Activated CD8-positive, alpha-beta memory T cell treated with anti-CD3 and anti-CD28 coated beads, Interleukin-2, amount 50 U/mL, for 24 hours (primary cell): ENCODE measurements around the gene FMN1.

ENCODE experiments used
- DNase-seq: peaks from one replicate; pipeline ENCODE4 v3.0.0-alpha.2; 2020; ENCODE audit errors: extremely low read depth

The FMN1 gene

DNA sequence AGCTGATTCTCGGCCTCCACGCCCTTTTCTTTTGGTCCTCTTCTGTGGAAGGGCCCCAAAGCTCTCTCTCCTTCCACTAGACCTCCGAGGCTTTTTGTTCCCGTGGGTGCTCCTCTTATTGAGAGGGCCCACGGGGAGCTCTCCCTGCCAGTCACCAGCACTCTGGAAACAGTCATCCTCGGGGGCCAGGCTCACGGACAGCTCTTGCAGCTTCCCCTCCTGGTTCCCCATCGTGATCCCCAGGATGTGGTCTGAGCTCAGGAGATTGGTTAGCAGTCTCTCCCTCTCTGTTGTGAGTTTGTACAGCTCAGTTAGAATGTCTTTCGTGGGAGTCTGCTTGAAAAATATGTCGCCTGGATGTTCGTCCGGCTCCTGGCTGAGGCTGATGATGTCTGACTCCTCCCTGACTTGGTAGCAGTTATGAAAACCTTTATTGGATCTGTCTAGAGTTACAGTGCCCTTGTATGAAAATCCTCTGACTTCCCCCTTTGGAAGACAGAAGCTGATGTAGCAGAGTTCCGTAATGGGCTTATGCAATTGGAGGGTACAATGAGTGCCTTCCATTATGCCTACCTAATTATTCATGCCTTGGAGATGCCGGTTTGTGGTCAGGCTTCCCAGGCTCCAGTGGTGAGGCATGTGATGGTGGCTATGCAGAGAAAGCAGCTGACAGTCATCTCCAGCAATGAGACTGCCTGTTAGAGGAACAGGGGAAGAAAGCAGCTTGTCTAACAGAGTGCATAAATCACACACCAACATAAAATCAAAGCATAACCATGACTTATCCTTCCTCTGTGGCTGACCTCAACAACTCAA lies 40.0 kb downstream of the FMN1 start:
- no peak for DNase-seq

- DNase-seq, result no peak
Observed at GRCh38 chr15:33153548-33153947, 41.0 kb downstream of the FMN1 start.

DNA sequence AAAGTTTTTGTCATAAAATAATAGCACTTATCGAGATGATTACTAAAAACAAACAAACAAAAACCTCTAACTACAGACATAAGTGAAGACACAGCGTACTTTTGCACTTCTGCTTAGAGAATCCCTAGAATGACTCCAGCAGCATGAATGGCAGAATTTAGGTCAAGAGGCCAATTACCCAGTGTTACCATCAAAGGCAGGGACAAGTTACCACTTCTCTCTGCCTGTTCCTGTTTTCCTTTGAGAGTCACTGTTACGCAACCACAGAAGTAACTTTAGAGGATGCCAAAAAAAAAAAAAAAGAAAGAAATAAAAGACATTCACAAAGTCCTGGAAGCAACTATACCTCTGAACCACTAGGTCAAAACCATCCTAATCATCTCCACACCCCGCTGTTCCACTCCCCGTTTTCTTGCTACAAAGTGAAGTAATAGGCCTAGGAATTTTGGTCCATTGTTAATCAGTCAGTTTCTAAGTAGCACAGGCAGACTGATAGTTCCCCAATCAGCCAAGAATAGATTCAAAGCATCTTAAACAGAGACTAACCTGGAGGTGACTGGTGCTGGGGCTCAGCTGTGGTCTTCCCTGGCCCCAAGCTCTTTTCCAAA lies 41.9 kb downstream of the FMN1 start:
- no peak for DNase-seq

- no peak for DNase-seq
Observed at GRCh38 chr15:33150971-33151370, 43.5 kb downstream of the FMN1 start.

DNA sequence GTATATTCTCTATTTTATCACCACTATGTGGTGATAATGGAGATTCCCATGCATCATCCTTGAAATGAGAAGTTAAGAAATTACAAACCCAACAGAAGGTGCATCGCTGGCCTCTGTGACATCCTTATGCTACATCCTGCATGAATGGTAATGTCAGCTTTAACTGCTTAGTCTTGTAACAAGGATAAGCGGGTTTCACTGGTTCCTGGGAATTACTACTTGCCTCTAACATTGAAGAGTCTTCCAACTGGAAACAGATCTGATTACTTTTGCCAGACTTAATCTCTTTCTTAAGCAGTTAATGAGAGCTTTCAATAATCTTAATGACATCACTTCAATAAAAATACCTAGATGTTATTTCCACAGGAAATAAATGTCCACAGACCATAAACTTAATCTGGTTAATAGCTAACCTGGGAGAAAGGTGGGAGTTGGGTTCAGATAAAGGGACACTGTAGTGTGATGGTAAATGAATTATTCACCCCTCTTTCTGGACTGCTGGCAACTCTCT lies 44.0 kb downstream of the FMN1 start:
- DNase-seq, result no peak

DNA sequence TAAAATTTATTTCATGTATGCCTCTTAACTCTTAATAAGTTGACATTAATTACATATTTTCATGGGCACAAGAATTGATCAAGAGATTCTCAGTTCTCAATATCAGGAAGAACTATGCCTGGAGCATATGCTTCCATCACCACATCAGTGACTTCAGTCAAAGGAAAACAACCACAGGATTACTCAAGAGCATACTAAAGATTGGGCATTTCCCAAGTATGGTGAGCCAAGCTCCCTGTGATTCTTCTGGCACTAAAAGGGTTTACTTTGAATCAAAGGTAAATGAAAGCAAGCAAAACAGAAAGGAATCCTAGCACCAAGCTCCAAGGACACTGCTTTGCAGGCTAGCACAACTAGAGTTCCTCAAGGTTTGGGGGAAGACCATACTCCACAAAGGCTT lies 44.6 kb downstream of the FMN1 start:
- DNase-seq, result no peak

DNA sequence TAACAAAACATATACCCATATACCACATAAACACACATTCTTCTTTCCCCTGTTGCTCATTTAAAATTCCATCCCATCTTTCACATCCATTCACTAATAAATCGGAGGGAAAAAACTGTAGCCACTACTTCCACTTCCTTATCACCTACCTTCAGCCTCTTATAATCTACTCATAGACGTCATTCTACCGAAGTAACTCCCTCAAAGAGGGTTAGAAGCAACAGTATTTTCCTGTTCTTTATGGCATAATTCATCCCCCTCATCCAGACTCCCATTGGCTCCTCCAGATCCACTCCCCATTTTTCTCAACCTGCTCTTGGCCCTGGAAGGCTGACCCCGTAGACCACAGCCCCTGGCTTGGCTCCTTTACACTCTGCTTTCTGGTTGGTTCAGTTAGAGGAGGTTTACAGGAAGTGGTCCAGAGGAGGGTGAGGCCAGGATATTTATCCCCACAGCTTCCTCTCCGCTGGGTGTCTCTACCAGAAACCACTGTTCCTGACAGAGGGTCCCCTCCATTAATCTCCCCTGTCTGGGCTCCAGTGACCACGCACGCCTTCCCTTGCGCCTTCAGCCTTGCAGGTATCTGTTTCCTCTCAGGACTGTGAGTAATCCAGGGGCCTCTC lies 46.3 kb downstream of the FMN1 start:
- DNase-seq, result no peak

DNA sequence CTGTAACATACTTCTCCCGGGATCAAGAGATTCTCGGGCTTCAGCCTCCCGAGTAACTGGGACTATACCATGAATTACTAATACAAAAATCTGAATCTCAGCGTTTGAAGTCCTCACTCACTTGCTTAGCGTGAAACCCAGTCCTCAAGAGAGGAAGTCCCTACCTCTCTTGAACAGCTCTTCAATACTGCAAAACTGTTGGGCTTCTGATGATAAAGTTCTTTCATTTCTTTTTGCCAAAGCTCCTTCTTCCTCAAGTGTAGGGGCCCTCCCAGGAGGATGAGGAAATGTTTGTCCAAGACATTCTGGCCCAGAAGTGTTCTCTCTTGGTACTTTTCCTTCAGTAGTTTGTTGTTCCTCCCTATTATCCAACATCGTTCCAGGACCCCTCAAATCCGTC lies 48.5 kb downstream of the FMN1 start:
- DNase-seq, result no peak

- no peak for DNase-seq
Observed at GRCh38 chr15:33145447-33145846, 49.1 kb downstream of the FMN1 start.

GRCh38 chr15:33142708-33143107 lies 51.8 kb downstream of the FMN1 start:
- DNase-seq, result no peak

DNA sequence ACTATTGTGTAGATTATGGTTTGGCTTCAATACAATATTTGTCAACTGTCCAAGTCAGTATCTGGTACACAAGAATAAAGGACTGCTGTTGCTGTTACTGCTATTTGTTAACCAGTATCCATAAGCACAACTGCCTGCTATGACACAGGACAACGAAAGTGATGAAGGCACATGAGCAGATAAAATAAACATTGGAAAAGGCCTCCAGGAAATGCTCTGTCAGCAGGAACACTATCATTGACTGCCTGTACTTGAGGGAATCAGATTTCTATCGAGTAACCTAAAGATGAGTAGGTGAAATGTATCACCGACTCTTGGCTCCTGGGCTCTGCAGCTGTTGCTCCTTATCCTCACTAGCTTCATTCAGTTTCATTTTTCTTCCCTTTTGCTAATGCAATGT lies 56.5 kb downstream of the FMN1 start:
- DNase-seq, result no peak

- no peak for DNase-seq
Observed at GRCh38 chr15:33137101-33137500, 57.4 kb downstream of the FMN1 start.

DNA sequence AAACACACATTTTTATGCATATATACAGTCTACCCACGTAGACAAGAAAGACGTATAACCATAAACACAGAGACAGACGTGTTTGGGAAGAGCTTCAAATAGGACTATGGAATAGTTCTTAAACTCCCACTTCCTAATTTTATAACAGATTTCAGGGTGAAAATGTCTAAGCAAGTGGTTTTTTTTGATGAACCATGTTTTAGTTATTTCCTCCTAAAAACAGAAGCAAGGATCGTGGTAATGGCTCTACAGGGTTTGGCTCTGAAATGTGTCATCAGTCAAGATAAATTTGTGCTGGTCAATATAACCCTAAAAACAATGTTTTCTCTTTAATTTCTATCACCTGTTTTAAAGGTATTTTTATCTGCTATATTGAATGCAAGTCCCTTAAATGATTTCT lies 58.2 kb downstream of the FMN1 start:
- DNase-seq, result no peak

DNA sequence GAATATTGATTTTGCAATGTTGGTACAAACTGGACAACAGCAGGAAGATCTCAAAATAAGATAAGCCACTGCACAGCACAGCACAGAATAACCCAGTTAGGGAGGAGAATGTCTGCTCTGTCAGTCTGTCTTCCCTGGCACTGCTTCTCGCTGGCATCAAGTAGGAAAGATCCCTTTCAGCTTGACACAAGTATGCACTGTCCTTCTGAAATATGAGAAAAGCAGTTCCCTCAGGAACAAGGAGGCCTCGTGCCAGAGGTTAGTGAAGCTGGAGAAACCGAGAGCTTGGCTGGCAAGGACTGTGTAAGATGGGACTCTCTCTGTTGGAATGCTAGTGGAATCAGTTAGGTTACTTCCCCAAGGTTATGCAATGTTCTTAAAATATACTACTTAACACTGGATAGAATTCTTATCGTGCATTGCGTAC lies 59.1 kb downstream of the FMN1 start:
- DNase-seq, result no peak

- DNase-seq, result no peak
Observed at GRCh38 chr15:33132722-33133345, 61.7 kb downstream of the FMN1 start.

DNA sequence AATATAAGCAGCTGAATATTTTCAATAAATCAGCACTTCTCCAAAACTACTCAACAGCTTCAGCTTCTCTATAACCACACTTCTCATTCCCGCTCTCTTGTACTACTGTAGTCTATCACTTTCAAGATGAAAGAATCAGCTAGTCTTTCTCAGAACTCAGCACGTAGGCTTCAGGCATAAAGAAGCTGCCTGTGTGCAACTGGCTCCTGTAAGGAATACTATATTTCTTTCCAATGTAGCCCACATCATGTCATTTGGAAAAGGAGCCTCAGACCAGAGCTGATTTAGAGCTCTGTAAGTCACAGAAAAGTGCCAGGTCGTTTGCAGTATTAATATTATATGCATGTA lies 62.3 kb downstream of the FMN1 start:
- no peak for DNase-seq

GRCh38 chr15:33131552-33132232 lies 62.8 kb downstream of the FMN1 start:
- DNase-seq, result no peak

DNA sequence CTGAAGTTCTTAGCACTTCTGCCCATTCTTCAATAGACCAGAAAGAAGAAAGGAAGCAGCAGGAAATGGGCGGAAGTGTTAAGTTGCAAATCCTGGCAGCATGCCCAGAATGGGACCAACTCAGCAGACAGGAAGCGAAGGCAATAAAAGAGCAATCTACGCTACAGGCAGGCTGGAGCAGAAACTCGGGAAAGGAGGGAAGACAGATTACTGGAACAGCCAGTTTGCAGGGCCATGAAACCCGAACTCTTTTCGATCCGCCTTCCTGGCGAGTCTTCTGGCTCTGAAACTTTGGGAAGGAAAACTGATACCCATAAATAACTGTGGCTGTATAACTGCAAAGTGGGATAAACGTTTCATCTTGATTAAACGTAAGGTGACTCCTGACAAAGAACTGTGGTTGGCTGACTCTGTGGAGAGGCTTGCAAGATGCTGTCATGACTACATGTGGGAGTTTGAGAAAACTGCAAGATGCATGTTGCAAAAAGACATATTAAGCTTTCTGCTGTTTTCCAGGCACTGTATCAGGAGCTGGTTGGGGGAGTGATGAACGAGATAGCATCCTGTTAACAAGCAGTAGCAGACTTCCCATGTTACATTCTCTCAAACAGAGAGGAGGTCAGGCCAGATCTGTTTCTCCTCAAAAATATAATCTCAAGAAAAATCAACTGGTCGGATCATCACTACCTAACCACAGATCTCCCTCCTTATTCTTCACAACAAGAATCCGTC lies 67.8 kb downstream of the FMN1 start:
- peak; percentile 12 for DNase-seq

GRCh38 chr15:33125894-33126537 lies 68.5 kb downstream of the FMN1 start:
- DNase-seq, result no peak

GRCh38 chr15:33124811-33125210 lies 69.7 kb downstream of the FMN1 start:
- DNase-seq, result no peak

- DNase-seq, result no peak
Observed at GRCh38 chr15:33124279-33124678, 70.2 kb downstream of the FMN1 start.
